NCI-H345 treated with DMSO at 0.1 percent for 48 hours (cell line): ENCODE results near the gene OTUD1.

Source experiments
- DNase-seq: peaks from one replicate; lab custom pipeline; 2025; ENCODE audit not compliant: unreplicated experiment; lab: John Stamatoyannopoulos, UW

The OTUD1 gene

DNA sequence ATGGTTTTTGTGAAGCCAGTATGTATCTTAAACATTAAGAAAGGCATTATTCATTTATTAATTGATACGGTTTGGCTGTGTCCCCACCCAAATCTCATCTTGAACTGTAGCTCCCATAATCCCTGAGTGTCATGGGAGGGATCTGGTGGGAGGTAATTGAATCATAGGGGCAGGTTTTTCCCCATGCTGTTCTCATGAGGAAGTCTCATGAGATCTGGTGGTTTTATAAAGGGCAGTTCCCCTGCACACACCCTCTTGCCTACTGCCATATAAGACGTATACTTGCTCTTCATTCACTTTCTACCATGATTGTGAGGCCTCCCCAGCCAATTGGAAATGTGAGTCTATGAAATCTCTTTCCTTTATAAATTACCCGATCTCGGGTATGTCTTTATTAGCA, 28.1 kb downstream of the OTUD1 start:
- no peak for DNase-seq

DNA sequence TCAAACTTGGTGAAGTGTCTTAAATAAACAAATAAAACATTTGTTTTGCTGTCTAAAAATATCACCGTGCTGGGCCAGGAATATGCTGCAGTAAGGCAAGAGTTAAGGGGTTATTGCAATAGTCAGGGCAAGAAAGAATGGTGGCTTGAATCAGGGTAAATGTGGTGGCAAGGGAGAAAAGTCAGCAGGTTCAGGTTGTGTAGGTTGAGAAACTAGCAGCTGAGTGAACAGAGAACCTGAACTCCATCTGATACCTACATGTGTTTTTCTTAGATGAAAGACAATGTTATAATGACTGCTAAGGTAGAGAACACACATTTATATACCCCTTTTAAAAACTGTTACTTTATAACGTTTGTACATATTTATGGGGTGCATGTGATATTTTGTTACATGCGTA, 28.7 kb downstream of the OTUD1 start:
- no peak for DNase-seq

DNA sequence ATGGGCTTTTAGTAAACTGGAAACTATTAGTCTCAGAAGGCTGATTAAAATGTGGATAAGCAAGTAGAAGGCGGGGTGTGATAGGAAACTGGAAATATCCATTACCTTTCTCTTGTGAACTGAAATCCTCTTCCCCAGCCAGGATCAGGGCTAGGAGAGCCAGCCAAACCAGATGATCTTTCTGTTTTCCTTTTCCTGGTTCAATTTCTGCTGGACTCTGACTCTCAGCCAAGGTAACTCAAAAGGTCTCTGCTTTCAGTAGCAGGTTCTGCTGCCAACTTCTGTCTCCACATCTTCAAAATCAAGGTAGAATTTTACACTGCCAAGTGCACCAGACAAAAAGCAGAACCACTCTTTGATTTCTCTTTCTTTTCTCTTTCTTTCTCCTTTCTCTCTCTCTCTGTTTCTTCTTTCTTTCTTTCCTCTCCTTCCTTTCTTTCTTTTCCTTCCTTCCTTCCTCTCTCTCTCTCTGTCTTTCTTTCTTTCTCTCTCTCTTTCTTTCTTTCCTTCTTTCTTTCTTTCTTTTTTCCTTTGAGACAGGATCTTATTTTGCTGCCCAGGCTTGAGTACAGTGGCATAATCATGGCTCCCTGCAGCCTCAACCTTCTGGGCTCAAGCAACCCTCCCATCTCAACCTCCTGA, 30.8 kb downstream of the OTUD1 start:
- DNase-seq: no peak

DNA sequence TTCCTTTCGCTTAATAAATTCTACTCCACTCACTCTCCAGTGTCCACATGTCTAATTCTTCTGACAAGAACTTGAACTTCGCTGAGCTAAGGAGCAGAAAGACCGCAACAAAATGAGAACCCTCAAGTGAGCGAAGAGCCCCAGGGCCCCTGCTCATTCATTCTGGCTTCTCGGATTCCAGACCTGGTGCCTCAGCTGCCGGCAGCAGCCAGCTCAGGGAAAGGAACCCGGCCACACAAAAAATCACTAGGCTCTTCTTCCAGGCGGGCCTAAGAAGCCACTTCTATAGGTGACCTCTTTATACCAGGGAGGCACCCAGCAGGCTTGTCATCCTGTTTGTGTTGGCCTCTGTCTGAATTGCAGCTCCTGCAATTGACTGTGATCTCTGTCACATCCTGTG, 33.3 kb downstream of the OTUD1 start:
- no peak for DNase-seq

DNA sequence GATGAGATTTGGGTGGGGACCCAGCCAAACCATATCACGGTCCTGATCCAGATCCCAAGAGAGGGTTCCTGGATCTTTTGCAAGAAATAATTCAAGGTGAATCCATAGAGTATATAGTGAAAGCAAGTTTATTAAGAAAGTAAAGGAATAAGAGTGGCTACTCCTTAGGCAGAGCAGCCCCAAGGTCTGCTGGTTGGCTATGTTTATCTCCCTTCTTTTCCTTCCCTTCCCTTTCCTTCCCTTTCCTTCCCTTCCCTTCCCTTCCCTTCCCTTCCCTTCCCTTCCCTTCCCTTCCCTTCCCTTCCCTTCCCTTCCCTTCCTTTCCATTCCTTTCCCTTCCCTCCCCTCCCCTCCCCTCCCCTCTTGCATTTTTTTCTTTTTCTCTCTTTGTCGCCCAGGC, 35.2 kb downstream of the OTUD1 start:
- DNase-seq: no peak

DNA sequence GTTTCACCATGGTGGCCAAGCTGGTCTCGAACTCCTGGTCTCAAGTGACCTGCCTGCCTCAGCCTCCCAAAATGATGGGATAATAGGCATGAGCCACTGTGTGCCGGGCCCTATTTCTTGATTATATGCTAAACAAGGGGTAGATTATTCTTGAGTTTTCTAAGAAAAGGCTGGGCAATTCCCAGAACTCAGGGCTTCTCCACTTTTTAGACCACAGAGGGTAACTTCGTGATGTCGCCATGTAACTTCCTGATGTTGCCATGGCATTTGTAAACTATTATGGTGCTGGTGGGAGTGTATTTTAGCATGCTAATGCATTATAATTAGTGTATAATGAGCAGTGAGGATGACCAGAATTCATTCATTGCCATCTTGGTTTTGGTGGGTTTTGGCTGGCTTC, 35.8 kb downstream of the OTUD1 start:
- DNase-seq: no peak

DNA sequence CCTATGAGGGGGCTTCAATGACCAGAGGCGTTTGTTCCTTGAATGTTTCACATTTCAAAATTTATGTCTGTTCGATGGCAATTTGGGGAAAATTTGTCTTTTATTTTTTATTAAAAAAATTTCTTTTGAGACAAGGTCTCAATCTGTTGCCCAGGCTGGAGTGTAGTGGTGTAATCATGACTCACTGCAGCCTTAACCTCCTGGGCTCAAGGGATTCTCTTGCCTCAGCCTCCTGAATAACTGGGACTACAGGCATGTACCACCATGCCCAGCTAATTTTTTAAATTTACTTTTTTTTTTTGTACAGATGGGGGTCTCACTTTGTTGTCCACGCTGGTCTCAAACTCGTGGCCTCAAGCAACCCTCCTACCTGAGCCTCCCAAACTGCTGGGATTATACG, 39.7 kb downstream of the OTUD1 start:
- DNase-seq: no peak

DNA sequence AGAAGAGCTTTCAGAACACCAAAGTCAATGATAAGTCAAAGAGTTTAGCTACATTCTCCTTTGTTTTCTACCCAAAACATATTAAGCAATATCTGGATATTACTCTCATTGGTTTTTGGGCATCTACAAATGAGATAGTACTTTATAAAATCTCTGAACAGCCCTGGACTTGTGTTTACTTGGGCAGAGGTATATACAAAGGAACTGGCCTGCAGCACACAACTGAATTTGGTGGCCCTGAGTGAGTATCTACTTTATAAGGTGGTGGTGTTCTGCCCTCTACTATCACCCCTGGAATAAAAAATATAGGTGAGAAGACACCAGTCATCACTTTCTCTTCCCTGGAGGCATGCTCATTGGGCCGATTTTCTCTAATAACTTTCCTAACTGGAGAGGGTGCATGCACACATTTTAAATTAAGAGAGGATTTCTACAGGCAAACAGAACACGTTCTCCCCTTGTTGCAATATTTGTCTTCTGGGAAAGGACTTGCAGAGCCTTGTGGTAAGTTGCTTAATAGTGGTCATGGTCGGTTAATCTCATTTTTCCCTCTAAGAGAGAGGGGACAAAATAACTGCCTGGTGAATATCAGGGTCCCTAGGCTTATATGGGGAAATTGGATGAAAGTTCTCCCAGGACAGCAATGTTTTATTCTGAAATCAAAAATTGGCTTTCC, 41.1 kb downstream of the OTUD1 start:
- DNase-seq: no peak

DNA sequence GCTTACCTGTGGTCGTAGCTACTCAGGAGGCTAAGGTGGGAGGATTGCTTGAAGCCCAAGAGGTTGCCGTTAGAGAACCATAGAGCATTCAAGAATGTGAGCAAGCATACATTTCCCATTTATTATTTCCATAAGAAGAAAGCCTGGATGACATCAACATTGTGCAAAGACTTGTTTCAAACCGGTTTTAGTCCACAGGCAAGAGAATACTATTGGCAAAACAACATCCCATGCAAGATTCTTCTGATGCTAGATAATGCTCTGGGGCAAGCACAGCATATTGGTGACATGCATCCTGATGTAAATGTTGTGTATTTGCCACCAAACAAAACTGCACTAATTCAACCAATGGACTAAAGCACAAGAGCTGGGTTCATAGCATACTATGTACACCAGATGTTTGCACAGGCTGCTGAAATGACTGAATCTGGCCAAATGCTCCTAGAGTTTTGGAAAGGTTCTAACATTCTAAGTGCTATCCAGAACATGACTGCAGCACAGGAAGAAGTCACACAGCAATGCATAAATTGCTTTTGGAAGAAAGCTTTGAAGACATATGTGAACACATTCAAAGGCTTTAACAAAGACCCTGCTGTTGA, 42.6 kb downstream of the OTUD1 start:
- no peak for DNase-seq

DNA sequence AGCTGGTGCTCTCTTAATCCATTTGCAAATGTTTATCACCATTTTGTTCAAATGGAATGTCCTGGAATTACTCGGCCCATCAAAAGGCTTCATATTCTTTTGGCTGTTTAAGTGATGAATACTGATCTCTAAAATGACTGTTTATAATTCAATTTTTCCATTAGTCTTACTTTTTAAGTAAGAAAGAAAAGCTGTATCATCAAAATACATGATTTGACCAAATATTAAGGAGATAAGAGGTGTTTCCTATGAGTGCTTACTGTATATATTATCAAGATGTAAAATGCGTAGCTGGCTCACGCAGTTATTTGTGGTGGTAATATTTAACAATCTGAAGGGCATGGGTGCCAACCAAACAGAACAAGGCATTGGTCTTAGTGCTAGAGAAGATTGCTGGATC, 51.2 kb downstream of the OTUD1 start:
- DNase-seq: no peak
